Mucosa of rectum (tissue), 2 donors: ENCODE results near the gene SCNN1B.
A peak's percentile ranks its signal among the peaks of the same experiment; 100 is the strongest.
"Not testable (repeated sequence)": the region's sequence is repeated elsewhere in the genome, so short reads cannot be mapped to it uniquely, and the experiment has no call there.

Experiments used
- H3K27ac ChIP-seq, 2 donors: one replicate each; pipeline ENCODE4 v1.7.0; 2013; ENCODE audit warnings: inconsistent platforms in 2 of 2, low read depth in 2 of 2, low read length in 2 of 2
- H3K27me3 ChIP-seq, 2 donors: one replicate each; pipeline ENCODE4 v1.7.0; 2013; ENCODE audit warnings: low read length in 2 of 2; ENCODE audit not compliant: control insufficient read depth in 2 of 2, insufficient read depth in 2 of 2
- H3K36me3 ChIP-seq, 2 donors: one replicate each; pipeline ENCODE4 v1.7.0; 2013; ENCODE audit warnings: low read length in 2 of 2; ENCODE audit not compliant: control insufficient read depth in 2 of 2, insufficient read depth in 2 of 2
- H3K4me1 ChIP-seq, 2 donors: one replicate each; pipeline ENCODE4 v1.7.0; 2013; ENCODE audit warnings: low read length in 2 of 2, mild to moderate bottlenecking in 1 of 2; ENCODE audit not compliant: control insufficient read depth in 2 of 2, insufficient read depth in 2 of 2
- H3K4me3 ChIP-seq, 2 donors: one replicate each; pipeline ENCODE4 v1.7.0; 2013; ENCODE audit warnings: low read length in 2 of 2
- H3K9ac ChIP-seq, 2 donors: one replicate each; pipeline ENCODE4 v1.7.0; 2013; ENCODE audit warnings: low read length in 2 of 2, low read depth in 1 of 2, mild to moderate bottlenecking in 1 of 2
- H3K9me3 ChIP-seq, 2 donors: one replicate each; pipeline ENCODE4 v1.7.0; 2013; ENCODE audit warnings: low read length in 2 of 2; ENCODE audit not compliant: control insufficient read depth in 2 of 2
- donor health status: healthy.
- donor health status: Normal muscosa, but diverticular disease.

The SCNN1B gene, protein sequence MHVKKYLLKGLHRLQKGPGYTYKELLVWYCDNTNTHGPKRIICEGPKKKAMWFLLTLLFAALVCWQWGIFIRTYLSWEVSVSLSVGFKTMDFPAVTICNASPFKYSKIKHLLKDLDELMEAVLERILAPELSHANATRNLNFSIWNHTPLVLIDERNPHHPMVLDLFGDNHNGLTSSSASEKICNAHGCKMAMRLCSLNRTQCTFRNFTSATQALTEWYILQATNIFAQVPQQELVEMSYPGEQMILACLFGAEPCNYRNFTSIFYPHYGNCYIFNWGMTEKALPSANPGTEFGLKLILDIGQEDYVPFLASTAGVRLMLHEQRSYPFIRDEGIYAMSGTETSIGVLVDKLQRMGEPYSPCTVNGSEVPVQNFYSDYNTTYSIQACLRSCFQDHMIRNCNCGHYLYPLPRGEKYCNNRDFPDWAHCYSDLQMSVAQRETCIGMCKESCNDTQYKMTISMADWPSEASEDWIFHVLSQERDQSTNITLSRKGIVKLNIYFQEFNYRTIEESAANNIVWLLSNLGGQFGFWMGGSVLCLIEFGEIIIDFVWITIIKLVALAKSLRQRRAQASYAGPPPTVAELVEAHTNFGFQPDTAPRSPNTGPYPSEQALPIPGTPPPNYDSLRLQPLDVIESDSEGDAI

GRCh38 chr16:23302045-23302956 is at the start of gene SCNN1B:
Gene SCNN1B (plus strand): TSS chr16:23302302. CDS start chr16:23348600, 46,298 bp downstream.
- Histone ChIP-seq H3K9ac (peak within 1 kb of the TSS; percentile 26 to 85), H3K4me1 (peaks cover 0 to 19% of the 10 kb centered on the region in 2 donors), H3K9me3 (no peaks in the 10 kb centered on the region), H3K4me3 (peak within 1 kb of the TSS; percentile 68 to 79), H3K27me3 (peaks cover 4 to 13% of the 10 kb centered on the region in 2 donors), H3K27ac (peak within 1 kb of the TSS in 1 of 2 donors; percentile 77), H3K36me3 (peaks cover 0 to 3% of the 10 kb centered on the region in 2 donors)

- Histone ChIP-seq H3K9ac (no peak overlapping the region), H3K36me3 (no peaks in the 10 kb centered on the region), H3K27ac (no peak overlapping the region), H3K4me1 (peaks cover 0 to 9% of the 10 kb centered on the region in 2 donors), H3K9me3 (no peaks in the 10 kb centered on the region), H3K4me3 (no peak overlapping the region), H3K27me3 (no peaks in the 10 kb centered on the region)
Measured at GRCh38 chr16:23252310-23252709, 49.8 kb upstream of the SCNN1B start.

GRCh38 chr16:23253650-23254049 is 48.5 kb upstream of the SCNN1B start:
- H3K9me3 ChIP-seq, H3K27me3 ChIP-seq, H3K27ac ChIP-seq, H3K36me3 ChIP-seq, H3K4me3 ChIP-seq, H3K9ac ChIP-seq: not testable (repeated sequence)
- peaks cover 2 to 22% of the 10 kb centered on the region in 2 donors for H3K4me1 ChIP-seq

DNA sequence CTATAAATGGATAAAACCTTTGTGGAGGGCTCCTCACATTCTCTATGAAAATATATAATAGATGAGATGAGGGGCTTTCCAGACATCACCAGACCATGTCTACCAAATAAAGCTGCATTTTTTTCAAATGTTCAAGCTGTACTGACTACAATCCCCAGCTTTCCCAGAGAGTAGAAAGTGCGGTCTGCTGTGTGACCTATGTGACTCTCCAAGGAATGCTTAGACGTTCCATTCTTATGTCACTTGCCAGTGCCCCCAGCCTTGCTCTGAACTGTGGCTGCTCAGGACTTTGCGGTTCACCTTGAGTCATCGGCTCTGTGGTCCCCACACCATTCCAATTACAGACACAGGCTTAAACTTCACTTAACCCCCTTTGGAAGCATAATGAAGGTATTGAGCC is 47.8 kb upstream of the SCNN1B start:
- no peaks in the 10 kb centered on the region for H3K9me3 ChIP-seq
- peaks cover 6 to 29% of the 10 kb centered on the region in 2 donors for H3K4me1 ChIP-seq
- no peaks in the 10 kb centered on the region for H3K27me3 ChIP-seq
- H3K36me3 ChIP-seq = no peaks in the 10 kb centered on the region
- no peak overlapping the region for H3K27ac ChIP-seq
- no peak overlapping the region for H3K4me3 ChIP-seq
- no peak overlapping the region for H3K9ac ChIP-seq

GRCh38 chr16:23255000-23255399 is 47.1 kb upstream of the SCNN1B start:
- H3K9ac ChIP-seq = no peak overlapping the region
- no peak overlapping the region for H3K27ac ChIP-seq
- H3K4me3 ChIP-seq = no peak overlapping the region
- no peaks in the 10 kb centered on the region for H3K27me3 ChIP-seq
- H3K9me3 ChIP-seq = no peaks in the 10 kb centered on the region
- H3K36me3 ChIP-seq = no peaks in the 10 kb centered on the region
- peaks cover 6 to 34% of the 10 kb centered on the region in 2 donors for H3K4me1 ChIP-seq

DNA sequence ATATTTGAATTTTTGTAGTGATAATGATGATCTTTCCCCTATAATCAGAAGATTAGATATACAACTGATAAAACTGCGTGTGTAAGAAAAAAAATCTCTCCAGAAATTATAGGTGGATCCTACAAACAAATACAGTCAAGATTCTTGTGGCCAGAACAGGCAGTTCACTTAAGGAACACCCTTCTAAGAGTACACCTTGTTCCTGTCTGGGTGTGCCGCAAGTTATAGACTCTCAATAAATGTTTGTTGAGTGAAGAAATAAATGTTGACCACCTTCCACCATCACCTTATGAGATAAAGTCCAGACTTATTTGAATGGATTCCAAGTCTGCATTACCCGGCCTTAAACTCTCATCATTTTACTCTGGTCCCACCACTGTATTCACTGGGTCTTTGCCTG is 45.7 kb upstream of the SCNN1B start:
- Histone ChIP-seq H3K4me1 (peaks cover 6 to 34% of the 10 kb centered on the region in 2 donors), H3K9me3 (no peaks in the 10 kb centered on the region), H3K4me3 (peak overlapping the region in 1 of 2 donors; percentile 17)

DNA sequence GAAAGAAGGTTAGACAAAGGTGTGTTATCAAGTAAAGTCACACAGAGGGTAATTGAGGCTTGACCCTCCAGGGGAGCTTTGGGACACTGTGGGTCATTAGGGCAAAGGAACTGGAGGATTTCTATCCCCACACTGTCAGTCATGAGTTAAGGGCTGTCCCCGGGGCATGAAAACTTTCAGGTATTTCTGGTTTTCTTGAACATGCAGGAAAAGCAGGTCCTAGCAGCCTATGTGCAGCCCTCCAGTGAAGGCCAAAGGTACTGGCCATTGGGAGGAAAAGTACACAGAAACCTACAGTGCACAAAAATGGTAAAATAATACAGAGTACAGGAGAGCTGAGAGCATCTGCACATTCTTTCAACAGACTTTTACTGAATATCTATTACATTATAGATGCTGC is 44.4 kb upstream of the SCNN1B start:
- Histone ChIP-seq H3K9ac (peak overlapping the region in 1 of 2 donors; percentile 46), H3K4me1 (peaks cover 6 to 39% of the 10 kb centered on the region in 2 donors), H3K27ac (peak overlapping the region; percentile 56 to 91), H3K36me3 (no peaks in the 10 kb centered on the region), H3K4me3 (no peak overlapping the region), H3K9me3 (no peaks in the 10 kb centered on the region), H3K27me3 (no peaks in the 10 kb centered on the region)

More for the DNA sequence above, 45.7 kb upstream of the SCNN1B start:
- peak overlapping the region in 1 of 2 donors; percentile 71 for H3K27ac ChIP-seq
- H3K27me3 ChIP-seq = no peaks in the 10 kb centered on the region
- peak overlapping the region in 1 of 2 donors; percentile 8 for H3K9ac ChIP-seq
- H3K36me3 ChIP-seq = no peaks in the 10 kb centered on the region

- Histone ChIP-seq H3K27ac (peak overlapping the region in 1 of 2 donors; percentile 91), H3K4me1 (peaks cover 6 to 39% of the 10 kb centered on the region in 2 donors), H3K9me3 (no peaks in the 10 kb centered on the region), H3K27me3 (no peaks in the 10 kb centered on the region), H3K9ac (peak overlapping the region in 1 of 2 donors; percentile 57), H3K4me3 (no peak overlapping the region), H3K36me3 (no peaks in the 10 kb centered on the region)
Measured at GRCh38 chr16:23258919-23259237, 43.2 kb upstream of the SCNN1B start.

DNA sequence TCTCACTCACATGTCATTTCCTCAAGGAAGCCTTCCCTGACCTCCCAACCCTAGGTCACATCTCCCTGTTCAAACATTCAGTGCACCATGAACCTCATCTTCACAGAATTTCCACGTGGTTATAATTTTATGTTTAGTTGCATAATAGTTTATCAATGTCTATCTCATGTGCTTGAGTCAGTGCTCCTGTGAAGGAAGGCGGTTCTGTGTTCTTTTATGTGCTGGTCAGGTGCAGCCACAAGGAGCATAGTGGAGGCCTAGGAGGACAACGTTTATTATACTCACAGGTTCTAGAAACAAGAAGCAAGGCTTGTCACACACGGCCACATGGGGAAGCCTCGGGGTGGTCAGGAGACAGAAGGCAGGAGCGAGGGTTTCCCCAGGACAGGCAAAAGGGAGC is 34.5 kb upstream of the SCNN1B start:
- H3K27ac ChIP-seq = no peak overlapping the region
- no peak overlapping the region for H3K9ac ChIP-seq
- H3K9me3 ChIP-seq = no peaks in the 10 kb centered on the region
- H3K4me1 ChIP-seq = no peaks in the 10 kb centered on the region
- no peaks in the 10 kb centered on the region for H3K36me3 ChIP-seq
- H3K27me3 ChIP-seq = no peaks in the 10 kb centered on the region
- H3K4me3 ChIP-seq = no peak overlapping the region
